A172 (cell line): ENCODE measurements around the gene RAPSN. TPM values are rescaled to one million over a fixed set of nuclear protein-coding genes. Genes with fewer than 3 reads are reported as not detected.

ENCODE experiments used
- DNase-seq: peaks from one replicate; pipeline ENCODE4 v3.0.0-alpha.2; 2015; ENCODE audit warnings: low spot score
- total RNA-seq: library from RNA; depleted of rRNA; stranded (reverse); fragments of >200 nt; shearing (Covaris generic); gene quantifications from 2 replicates; pipeline ENCODE4 v1.2.3, GENCODE V29; 2014; rRNA removed

RAPSN gene
- total RNA-seq, 1 experiment from 2014 or later: not detected

GRCh38 chr11:47390422-47390760, 58.5 kb downstream of the RAPSN start:
- DNase-seq: no peak

GRCh38 chr11:47389577-47390421, 59.1 kb downstream of the RAPSN start:
- DNase-seq: no peak

DNA sequence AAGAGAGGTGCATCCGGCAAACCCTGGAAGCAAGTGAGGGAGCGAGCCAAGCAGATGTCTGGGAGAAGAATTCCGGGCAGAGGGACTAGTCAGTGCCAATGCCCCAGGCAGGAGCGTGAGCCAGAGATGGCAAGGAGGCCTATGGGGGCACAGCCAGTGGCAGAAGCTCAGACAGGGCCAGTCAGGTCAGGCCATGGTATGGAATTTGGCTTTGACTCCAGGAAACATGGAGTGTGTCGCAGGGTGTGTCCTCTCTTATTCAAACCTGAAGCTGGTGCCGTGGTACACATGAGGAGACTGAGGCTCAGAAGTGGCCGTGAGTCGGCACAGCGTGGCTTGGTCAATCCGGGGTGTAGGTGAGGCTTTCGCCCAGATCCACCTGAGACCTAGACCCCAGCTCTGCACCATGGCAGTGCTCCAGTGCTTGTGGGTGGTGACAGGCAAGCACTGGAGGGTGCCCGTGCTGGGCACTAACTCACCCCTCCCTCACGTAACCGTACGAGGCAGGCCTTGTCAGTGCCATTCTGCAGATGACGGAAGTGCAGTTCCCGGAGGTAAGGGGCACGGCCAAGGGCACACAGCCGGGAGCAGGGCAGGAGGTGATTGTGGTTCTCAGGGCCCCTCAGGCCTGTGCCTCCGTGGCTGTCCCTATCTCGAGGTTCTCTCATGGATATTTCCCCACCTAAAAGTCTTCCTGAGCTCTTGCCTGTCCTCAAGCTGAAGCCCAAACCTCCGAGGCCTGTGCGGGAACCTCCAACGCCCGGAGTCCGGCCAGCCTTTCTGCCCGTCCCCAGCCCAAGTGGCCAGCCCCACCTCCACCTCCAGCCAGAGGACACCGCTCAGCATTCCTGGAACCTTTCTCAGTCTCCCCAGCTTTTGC, 60.0 kb downstream of the RAPSN start:
- DNase-seq: no peak

- DNase-seq: no peak
Measured at GRCh38 chr11:47387944-47388696, 60.8 kb downstream of the RAPSN start.

Other genes with a start within 250 kb of the RAPSN start
- gene DDB2, start 234.2 kb downstream of the RAPSN start, total RNA-seq: 86.1 and 110 TPM in 2 replicates
- gene ACP2, start 200.3 kb downstream of the RAPSN start, total RNA-seq: 24.6 and 29.9 TPM in 2 replicates
- gene NR1H3, start 191.1 kb downstream of the RAPSN start, total RNA-seq: 18.1 and 23.5 TPM in 2 replicates
- gene MADD, start 179.0 kb downstream of the RAPSN start, total RNA-seq: 16.5 and 23.1 TPM in 2 replicates
- gene MYBPC3, start 96.4 kb downstream of the RAPSN start, total RNA-seq: not detected in 2 replicates
- gene SPI1, start 70.6 kb downstream of the RAPSN start, total RNA-seq: 0.10 TPM in 1 of 2 replicates, not detected in the other
- 103 and 108 TPM in 2 replicates for gene SLC39A13, start 40.5 kb downstream of the RAPSN start, total RNA-seq
- gene PSMC3, start 22.7 kb downstream of the RAPSN start, total RNA-seq: 435 and 665 TPM in 2 replicates
- 94.7 and 115 TPM in 2 replicates for gene CELF1, start 104.0 kb upstream of the RAPSN start, total RNA-seq
- 225 and 253 TPM in 2 replicates for gene PTPMT1, start 116.5 kb upstream of the RAPSN start, total RNA-seq
- 44.7 and 60.4 TPM in 2 replicates for gene KBTBD4, start 129.8 kb upstream of the RAPSN start, total RNA-seq
- 152 and 165 TPM in 2 replicates for gene NDUFS3, start 129.9 kb upstream of the RAPSN start, total RNA-seq
- gene FAM180B, start 137.5 kb upstream of the RAPSN start, total RNA-seq: not detected in 2 replicates
- not detected in 2 replicates for gene C1QTNF4, start 145.3 kb upstream of the RAPSN start, total RNA-seq
- 250 and 254 TPM in 2 replicates for gene MTCH2, start 193.4 kb upstream of the RAPSN start, total RNA-seq